Measurements from ENCODE around the gene GRID1.

Gene GRID1

DNA sequence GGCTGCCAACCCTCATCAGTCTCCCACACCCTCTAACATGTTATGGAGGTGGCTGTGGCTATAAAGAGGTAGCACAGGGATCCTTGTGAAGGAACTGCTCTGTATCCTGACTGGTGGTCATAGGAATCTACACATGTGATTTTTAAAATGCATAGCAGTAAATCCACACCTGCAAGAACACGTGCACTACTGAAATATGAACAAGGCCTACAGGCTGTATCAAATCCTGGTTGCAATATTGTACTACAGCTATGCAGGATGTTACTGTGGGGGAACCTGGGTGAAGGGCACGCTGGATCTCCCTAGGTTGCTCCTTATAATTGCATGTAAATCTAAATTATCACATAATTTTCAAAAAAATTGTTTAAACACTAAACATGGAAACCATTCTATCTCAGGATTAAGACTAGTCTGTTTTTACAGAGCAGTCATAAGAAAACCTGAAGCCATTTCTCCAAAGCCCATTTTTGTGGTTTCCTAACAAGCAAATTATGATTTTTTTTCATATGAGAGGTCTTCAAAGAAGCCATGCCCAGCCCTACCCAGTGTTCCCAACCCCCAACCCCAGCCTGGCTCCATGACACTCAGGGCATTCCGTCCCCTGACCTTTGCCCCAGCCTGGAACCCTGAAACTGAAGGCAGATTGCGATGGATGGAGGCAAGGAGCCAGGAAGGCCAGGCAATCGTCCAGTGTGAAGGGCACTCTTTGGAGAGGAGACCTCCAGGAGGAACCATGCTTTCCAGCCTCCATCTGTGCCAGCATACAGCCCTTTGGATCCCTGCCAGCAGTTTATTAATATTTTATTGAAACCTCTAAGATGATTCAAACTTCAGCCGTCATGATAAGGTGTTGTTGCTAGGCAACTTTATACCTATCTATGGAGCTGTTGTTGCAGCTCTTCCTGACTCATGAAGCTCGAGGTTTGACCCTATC is 161.0 kb downstream of the GRID1 start:
- Histone ChIP-seq H3K4me1 (ENCODE audit: low read length) (no peaks in the 10 kb centered on the region), H2AFZ (ENCODE audit: low read length) (no peak overlapping the region), H3K27me3 (replicated peaks; ENCODE audit: insufficient read depth, low read length) (no peaks in the 10 kb centered on the region), H3K27ac (ENCODE audit: low read length) (no peak overlapping the region), H3K4me2 (ENCODE audit: low read depth, low read length) (no peak overlapping the region), H3K9me2 (replicated peaks; ENCODE audit: insufficient read depth, low read length) (no peaks in the 10 kb centered on the region), H3K4me3 (ENCODE audit: low read length) (no peak overlapping the region), H3K36me3 (replicated peaks; ENCODE audit: insufficient read depth, low read length) (no peaks in the 10 kb centered on the region), H3K9me3 (replicated peaks; ENCODE audit: insufficient read depth, low read length) (no peaks in the 10 kb centered on the region), H3K79me2 (ENCODE audit: low read length) (no peaks in the 10 kb centered on the region), H3F3A (ENCODE audit: insufficient read depth, low read length) (no peaks in the 10 kb centered on the region), H4K20me1 (ENCODE audit: insufficient read depth, low read length) (no peaks in the 10 kb centered on the region), H3K9ac (ENCODE audit: low read length) (no peak overlapping the region)
- no peak for TF ChIP-seq EZH2 (optimal IDR thresholded peaks at IDR 0.05; ENCODE audit: low read depth, low read length)
- TF ChIP-seq, protein P1, sequence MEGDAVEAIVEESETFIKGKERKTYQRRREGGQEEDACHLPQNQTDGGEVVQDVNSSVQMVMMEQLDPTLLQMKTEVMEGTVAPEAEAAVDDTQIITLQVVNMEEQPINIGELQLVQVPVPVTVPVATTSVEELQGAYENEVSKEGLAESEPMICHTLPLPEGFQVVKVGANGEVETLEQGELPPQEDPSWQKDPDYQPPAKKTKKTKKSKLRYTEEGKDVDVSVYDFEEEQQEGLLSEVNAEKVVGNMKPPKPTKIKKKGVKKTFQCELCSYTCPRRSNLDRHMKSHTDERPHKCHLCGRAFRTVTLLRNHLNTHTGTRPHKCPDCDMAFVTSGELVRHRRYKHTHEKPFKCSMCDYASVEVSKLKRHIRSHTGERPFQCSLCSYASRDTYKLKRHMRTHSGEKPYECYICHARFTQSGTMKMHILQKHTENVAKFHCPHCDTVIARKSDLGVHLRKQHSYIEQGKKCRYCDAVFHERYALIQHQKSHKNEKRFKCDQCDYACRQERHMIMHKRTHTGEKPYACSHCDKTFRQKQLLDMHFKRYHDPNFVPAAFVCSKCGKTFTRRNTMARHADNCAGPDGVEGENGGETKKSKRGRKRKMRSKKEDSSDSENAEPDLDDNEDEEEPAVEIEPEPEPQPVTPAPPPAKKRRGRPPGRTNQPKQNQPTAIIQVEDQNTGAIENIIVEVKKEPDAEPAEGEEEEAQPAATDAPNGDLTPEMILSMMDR (IDR thresholded peaks at IDR 0.05; ENCODE audit: low read length), result no peak
- TF ChIP-seq EZH2phosphoT487 (IDR thresholded peaks at IDR 0.05; ENCODE audit: low read length), result no peak
- DNase-seq, result no peak

DNA sequence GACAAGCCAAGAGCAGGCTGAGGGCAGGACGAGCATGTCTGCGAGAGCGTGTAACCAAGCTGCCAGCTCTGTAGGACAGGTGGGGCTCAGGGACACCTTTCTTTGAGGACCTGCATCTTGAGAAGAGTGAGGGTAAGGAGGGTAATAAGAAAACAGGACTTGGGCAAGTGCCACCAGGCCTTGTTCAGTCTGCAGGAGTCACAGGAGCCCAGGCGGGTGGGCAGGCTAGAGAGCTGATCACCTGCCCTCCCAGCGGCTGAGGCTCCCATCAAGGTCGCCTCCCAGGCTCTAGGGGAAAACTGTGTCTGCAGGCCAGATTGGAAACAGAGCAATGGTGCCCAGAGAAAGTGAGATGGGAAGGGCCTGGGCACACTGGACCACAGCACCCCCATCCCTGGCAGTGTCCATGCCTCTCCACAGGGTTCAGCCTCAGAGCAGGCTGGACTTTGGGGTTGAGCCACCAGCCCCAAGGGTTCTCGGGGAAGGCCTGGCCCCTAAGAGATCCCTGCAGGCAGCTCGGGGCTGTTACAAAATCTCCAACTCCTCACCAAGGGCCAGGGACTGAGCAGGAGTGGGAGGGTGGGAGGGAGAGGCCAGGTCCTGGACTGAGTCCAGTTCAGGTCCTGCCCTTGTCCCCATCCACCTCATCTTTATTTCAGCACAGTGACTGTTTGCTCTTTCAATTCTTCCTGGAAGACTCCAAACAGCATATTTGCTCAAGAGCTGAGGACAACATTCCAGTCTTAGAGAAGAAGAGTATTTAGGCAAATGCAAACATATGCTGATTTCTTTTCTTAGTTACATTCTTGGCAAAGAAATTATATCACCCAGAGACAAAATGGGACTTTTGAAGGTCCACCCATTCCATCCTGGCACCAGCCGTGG is 161.9 kb downstream of the GRID1 start:
- Histone ChIP-seq H3K9ac (ENCODE audit: low read length) (no peak overlapping the region), H3F3A (ENCODE audit: insufficient read depth, low read length) (no peaks in the 10 kb centered on the region), H3K9me2 (replicated peaks; ENCODE audit: insufficient read depth, low read length) (no peaks in the 10 kb centered on the region), H3K4me1 (ENCODE audit: low read length) (no peaks in the 10 kb centered on the region), H4K20me1 (ENCODE audit: insufficient read depth, low read length) (no peaks in the 10 kb centered on the region), H2AFZ (ENCODE audit: low read length) (no peak overlapping the region), H3K27ac (ENCODE audit: low read length) (no peak overlapping the region), H3K79me2 (ENCODE audit: low read length) (no peaks in the 10 kb centered on the region), H3K36me3 (replicated peaks; ENCODE audit: insufficient read depth, low read length) (no peaks in the 10 kb centered on the region), H3K27me3 (replicated peaks; ENCODE audit: insufficient read depth, low read length) (no peaks in the 10 kb centered on the region), H3K9me3 (replicated peaks; ENCODE audit: insufficient read depth, low read length) (no peaks in the 10 kb centered on the region), H3K4me3 (ENCODE audit: low read length) (no peak overlapping the region), H3K4me2 (ENCODE audit: low read depth, low read length) (no peak overlapping the region)
- TF ChIP-seq EZH2phosphoT487 (IDR thresholded peaks at IDR 0.05; ENCODE audit: low read length) (no peak), EZH2 (optimal IDR thresholded peaks at IDR 0.05; ENCODE audit: low read depth, low read length) (no peak)
- TF ChIP-seq, protein P1 (IDR thresholded peaks at IDR 0.05; ENCODE audit: low read length), result no peak
- no peak for DNase-seq

DNA sequence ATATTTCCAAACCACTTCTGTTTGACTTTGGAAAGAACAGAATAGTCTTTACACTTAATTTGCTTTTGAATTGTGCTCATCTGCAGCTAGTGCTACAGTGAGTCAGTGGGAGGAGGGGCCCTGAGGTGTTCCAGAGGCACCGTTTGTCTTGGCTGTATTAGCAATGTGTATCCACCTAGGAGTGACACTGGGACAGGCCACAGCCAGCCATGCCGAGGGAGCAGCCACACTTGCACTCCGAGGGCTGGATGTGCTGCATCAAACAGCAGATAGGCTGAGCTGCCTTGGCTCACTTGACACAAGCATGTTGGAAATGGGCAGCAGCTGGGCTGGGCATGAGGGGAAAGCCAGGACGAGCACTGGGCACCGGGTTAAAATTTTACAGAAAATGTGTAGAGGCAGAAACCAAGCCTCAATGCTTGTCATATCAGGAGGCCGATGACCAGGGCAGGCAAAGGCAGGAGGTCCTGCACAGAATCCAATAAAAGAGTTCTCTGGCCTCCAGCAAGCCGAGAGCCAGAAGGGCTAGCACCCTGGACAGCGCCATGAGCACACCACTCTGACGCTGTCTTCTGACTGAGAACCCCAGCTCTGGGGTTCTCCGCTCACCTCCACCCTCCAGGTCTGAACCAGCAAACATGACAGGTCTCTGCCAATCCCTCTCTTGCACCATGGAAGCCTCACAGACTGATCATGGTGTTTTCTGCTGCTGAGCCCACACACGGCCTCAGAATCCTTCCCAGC is 163.3 kb downstream of the GRID1 start:
- no peaks in the 10 kb centered on the region for H3K9me3 ChIP-seq (replicated peaks; ENCODE audit: insufficient read depth, low read length)
- H3K4me3 ChIP-seq (ENCODE audit: low read length), result no peak overlapping the region
- H3K27me3 ChIP-seq (replicated peaks; ENCODE audit: insufficient read depth, low read length), result no peaks in the 10 kb centered on the region
- H3K4me2 ChIP-seq (ENCODE audit: low read depth, low read length), result no peak overlapping the region
- H2AFZ ChIP-seq (ENCODE audit: low read length), result no peak overlapping the region
- no peaks in the 10 kb centered on the region for H3K9me2 ChIP-seq (replicated peaks; ENCODE audit: insufficient read depth, low read length)
- H3F3A ChIP-seq (ENCODE audit: insufficient read depth, low read length), result no peaks in the 10 kb centered on the region
- no peaks in the 10 kb centered on the region for H4K20me1 ChIP-seq (ENCODE audit: insufficient read depth, low read length)
- TF ChIP-seq, protein P1 (IDR thresholded peaks at IDR 0.05; ENCODE audit: low read length), result no peak
- H3K27ac ChIP-seq (ENCODE audit: low read length), result no peak overlapping the region
- H3K79me2 ChIP-seq (ENCODE audit: low read length), result no peaks in the 10 kb centered on the region
- no peaks in the 10 kb centered on the region for H3K36me3 ChIP-seq (replicated peaks; ENCODE audit: insufficient read depth, low read length)
- H3K9ac ChIP-seq (ENCODE audit: low read length), result no peak overlapping the region
- DNase-seq, result peak; percentile 32
- no peaks in the 10 kb centered on the region for H3K4me1 ChIP-seq (ENCODE audit: low read length)
